Measurements from ENCODE around the gene MAP2K7.
"Not testable (repeated sequence)": the region's sequence is repeated elsewhere in the genome, so short reads cannot be mapped to it uniquely, and the experiment has no call there.

The MAP2K7 gene

GRCh38 chr19:7907122-7907521 is 3.4 kb downstream of the MAP2K7 start:
- in situ Hi-C loops (cut with MboI; ENCODE audit: low sequenced_read_pairs), result no loop called here

- in situ Hi-C loops (cut with MboI; ENCODE audit: low sequenced_read_pairs), result no loop called here
These were observed 3.9 kb downstream of the MAP2K7 start for GRCh38 chr19:7907544-7907943.

GRCh38 chr19:7908078-7908699 is 4.5 kb downstream of the MAP2K7 start:
- in situ Hi-C loops (cut with MboI; ENCODE audit: low sequenced_read_pairs), result no loop called here

GRCh38 chr19:7908742-7909461 is 5.2 kb downstream of the MAP2K7 start:
- in situ Hi-C loops (cut with MboI; ENCODE audit: low sequenced_read_pairs), result no loop called here

- in situ Hi-C loops (cut with MboI; ENCODE audit: low sequenced_read_pairs), result no loop called here
These were observed 5.9 kb downstream of the MAP2K7 start for GRCh38 chr19:7909471-7910067.

- in situ Hi-C loops (cut with MboI; ENCODE audit: low sequenced_read_pairs), result no loop called here
These were observed 6.9 kb downstream of the MAP2K7 start for GRCh38 chr19:7910321-7911161.

GRCh38 chr19:7911508-7912143 is 7.9 kb downstream of the MAP2K7 start:
- in situ Hi-C loops (cut with MboI; ENCODE audit: low sequenced_read_pairs), result no loop called here

GRCh38 chr19:7912144-7912696 is 8.5 kb downstream of the MAP2K7 start:
- in situ Hi-C loops (cut with MboI; ENCODE audit: low sequenced_read_pairs), result no loop called here

GRCh38 chr19:7912697-7913564 is 9.3 kb downstream of the MAP2K7 start:
- in situ Hi-C loops (cut with MboI; ENCODE audit: low sequenced_read_pairs), result no loop called here

- in situ Hi-C loops (cut with MboI; ENCODE audit: low sequenced_read_pairs), result no loop called here
These were observed 10.0 kb downstream of the MAP2K7 start for GRCh38 chr19:7913652-7914051.

GRCh38 chr19:7914099-7914498 is 10.4 kb downstream of the MAP2K7 start:
- in situ Hi-C loops (cut with MboI; ENCODE audit: low sequenced_read_pairs), result no loop called here

GRCh38 chr19:7914598-7915045 is 10.9 kb downstream of the MAP2K7 start, which contains the start of gene TGFBR3L:
TSS of gene TGFBR3L (plus strand) at chr19:7914830.
- in situ Hi-C loops (cut with MboI; ENCODE audit: low sequenced_read_pairs), result no loop called here

GRCh38 chr19:7915250-7916102 is 11.8 kb downstream of the MAP2K7 start:
- in situ Hi-C loops (cut with MboI; ENCODE audit: low sequenced_read_pairs), result no loop called here

- in situ Hi-C loops (cut with MboI; ENCODE audit: low sequenced_read_pairs), result no loop called here
These were observed 12.7 kb downstream of the MAP2K7 start for GRCh38 chr19:7916103-7916954.

GRCh38 chr19:7916955-7917266 is 13.2 kb downstream of the MAP2K7 start:
- in situ Hi-C loops (cut with MboI; ENCODE audit: low sequenced_read_pairs), result no loop called here

GRCh38 chr19:7917267-7918061 is 13.8 kb downstream of the MAP2K7 start:
- in situ Hi-C loops (cut with MboI; ENCODE audit: low sequenced_read_pairs), result no loop called here

- in situ Hi-C loops (cut with MboI; ENCODE audit: low sequenced_read_pairs), result not testable (repeated sequence)
These were observed 14.5 kb downstream of the MAP2K7 start for GRCh38 chr19:7918062-7918614.
